ENCODE measurements around the gene ADORA1.

The ADORA1 gene

DNA sequence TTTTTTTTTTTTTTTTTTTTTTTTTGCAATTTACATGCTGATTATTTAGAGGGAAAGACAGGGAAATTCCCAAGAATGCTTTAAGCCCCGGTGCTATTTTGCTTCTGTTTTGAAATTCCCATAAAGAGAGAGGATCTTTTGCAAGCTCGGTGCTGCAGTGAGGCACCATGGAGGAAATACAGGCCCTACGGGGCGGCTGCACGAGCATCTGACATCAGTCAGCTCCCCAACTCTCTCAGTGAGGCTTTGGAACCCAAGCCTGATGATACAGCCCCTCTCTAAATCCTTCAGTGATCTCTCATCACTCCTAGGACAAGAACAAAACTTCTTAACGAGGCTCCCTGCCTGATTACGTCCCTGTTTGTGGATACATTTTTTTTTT is 59.8 kb downstream of the ADORA1 start:
- TF ChIP-seq, protein P1, sequence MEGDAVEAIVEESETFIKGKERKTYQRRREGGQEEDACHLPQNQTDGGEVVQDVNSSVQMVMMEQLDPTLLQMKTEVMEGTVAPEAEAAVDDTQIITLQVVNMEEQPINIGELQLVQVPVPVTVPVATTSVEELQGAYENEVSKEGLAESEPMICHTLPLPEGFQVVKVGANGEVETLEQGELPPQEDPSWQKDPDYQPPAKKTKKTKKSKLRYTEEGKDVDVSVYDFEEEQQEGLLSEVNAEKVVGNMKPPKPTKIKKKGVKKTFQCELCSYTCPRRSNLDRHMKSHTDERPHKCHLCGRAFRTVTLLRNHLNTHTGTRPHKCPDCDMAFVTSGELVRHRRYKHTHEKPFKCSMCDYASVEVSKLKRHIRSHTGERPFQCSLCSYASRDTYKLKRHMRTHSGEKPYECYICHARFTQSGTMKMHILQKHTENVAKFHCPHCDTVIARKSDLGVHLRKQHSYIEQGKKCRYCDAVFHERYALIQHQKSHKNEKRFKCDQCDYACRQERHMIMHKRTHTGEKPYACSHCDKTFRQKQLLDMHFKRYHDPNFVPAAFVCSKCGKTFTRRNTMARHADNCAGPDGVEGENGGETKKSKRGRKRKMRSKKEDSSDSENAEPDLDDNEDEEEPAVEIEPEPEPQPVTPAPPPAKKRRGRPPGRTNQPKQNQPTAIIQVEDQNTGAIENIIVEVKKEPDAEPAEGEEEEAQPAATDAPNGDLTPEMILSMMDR (IDR thresholded peaks at IDR 0.05; ENCODE audit: low read depth, low read length): no peak
- no peak overlapping the region for H3K4me3 ChIP-seq (ENCODE audit: low read depth, low read length)

DNA sequence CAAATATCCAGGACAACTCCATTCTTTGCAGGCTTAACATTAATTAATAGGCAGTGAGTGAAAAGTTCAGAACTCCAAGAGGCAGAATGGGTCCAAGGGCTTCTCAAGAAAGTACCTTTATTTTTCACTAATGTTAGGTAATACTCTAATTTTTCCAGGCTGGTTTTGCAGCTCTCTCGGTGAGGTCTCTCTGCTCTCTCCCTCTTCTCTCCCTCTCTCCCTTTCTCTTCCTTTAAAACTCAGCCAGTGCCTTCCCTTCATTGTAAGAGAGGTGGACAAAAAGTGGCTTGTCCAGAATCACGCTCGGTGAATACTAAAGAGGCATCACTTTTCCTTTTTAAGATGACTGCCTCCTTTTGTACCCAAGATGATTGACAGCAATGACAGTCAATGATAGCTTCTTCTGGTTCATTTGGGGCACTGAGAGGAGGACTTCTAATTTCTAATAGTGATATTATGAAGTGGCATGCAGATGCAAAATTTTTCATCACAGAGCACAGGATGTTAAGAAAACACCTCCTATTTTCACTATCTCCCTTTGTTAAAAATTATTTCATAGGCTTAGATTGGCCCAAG is 60.3 kb downstream of the ADORA1 start:
- H3K4me3 ChIP-seq (ENCODE audit: low read depth, low read length): no peak overlapping the region
- TF ChIP-seq, protein P1 (IDR thresholded peaks at IDR 0.05; ENCODE audit: low read depth, low read length): no peak

DNA sequence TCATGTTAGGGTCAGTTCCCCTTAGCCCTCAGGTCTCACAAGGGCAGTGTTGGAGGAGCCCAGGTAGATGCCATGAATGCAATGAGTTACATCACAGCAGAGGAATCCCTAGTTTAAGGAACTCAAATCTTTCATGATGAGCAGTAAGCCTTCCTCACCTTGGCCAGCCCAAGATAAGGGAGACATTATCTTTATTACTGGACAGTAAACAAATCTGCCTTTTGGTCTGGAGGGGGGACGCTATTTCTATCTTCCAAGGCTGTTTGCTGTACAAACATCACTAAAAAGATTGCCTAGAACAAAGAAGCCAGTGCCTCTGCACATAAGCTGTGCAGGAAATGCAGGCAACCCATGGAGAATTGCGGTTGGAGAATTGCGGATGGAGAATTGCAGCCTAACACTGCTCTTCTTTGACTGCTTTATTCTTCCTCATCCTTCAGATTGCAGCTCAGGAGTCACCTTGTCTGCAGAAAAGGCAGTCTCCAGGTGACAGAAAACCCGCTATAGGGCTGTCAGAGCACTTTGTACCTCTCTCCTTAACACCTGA is 61.2 kb downstream of the ADORA1 start:
- no peak overlapping the region for H3K4me3 ChIP-seq (ENCODE audit: low read depth, low read length)
- TF ChIP-seq, protein P1 (IDR thresholded peaks at IDR 0.05; ENCODE audit: low read depth, low read length): no peak

DNA sequence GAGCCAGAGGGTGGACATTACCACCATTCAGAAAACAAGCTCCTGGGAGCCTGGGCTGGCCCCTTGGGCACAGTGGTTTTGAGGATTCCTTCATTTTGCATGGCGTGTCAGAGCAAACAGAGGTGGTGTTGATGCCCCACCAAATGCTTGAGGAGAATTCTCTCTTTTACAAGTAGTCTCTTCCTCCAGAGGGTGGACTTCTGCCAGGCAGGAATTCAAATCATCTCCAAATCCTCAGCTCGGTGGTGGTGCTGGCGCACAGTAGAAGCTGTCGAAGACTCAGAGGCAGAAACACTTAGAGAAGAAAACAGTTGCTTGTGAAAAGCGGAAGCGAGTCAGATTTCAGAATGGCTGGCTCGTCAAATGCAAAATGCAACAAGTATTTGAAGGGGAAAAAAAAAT is 62.4 kb downstream of the ADORA1 start:
- TF ChIP-seq, protein P1 (IDR thresholded peaks at IDR 0.05; ENCODE audit: low read depth, low read length): no peak
- H3K4me3 ChIP-seq (ENCODE audit: low read depth, low read length): no peak overlapping the region

DNA sequence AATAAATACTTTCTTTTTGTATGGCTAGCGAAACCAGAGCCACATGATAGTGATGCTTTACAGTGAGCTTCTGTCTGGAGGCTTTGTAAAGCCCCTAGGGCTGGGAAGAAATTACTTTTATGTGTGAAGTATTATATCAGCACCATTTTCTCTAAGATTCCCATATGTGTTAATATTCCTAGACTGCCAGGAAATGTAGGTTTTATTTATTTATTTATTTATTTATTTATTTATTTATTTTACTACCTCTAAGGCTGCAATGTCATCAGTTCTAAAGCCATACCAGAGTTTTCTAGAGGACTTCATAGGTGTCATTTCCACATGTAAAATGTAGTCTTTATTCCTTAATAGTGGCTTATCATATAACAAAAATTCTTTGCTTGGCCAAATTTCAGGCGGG is 63.4 kb downstream of the ADORA1 start:
- TF ChIP-seq, protein P1 (IDR thresholded peaks at IDR 0.05; ENCODE audit: low read depth, low read length): no peak
- H3K4me3 ChIP-seq (ENCODE audit: low read depth, low read length): no peak overlapping the region

DNA sequence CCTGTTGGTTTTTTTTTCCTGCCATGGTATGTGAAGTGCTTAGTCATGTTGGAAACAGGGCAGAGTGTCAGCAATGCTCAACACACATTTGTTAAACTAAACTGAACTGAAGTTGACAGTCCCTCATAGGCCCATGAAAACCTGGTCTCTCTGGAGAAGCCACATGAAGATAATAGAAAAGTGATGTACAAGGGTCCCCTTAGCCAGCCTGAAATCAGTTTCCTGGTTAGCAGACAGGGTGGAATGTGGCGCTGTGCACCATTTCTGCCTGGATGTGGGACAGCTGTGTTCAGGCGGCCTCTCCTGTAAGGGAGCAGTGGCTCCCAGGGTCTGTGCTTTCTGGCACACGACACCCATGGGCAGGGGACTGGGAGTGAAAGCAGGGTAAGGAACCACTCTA is 68.8 kb downstream of the ADORA1 start:
- H3K4me3 ChIP-seq (ENCODE audit: low read depth, low read length): no peak overlapping the region
- TF ChIP-seq, protein P1 (IDR thresholded peaks at IDR 0.05; ENCODE audit: low read depth, low read length): no peak

DNA sequence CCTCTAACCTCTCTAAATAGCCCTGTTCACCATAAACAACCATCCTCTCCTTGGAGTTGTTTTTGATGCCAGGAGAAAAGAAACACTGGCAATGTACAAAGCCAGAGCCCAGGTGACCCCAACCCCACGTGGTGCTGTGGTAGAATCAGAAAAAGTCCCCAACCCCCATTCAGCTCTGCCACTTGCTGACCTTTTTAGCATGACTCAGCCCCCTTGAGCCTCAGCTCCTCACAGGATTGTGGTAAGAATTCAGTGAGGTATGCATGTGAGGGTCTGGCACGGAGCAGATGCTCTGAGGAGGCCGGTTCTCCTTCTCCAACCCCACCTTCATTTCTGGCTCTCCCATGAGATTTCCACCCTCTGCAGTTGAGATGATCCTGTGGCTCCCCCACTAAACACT is 70.1 kb downstream of the ADORA1 start:
- H3K4me3 ChIP-seq (ENCODE audit: low read depth, low read length): no peak overlapping the region
- TF ChIP-seq, protein P1 (IDR thresholded peaks at IDR 0.05; ENCODE audit: low read depth, low read length): no peak
